HepG2 (cell line): ENCODE data around the gene SLAMF9. TPM values are rescaled to one million over a fixed set of nuclear protein-coding genes. Genes with fewer than 3 reads are reported as not detected.

ENCODE experiments used
- ARID4A ChIP-seq: sonication (generic); formaldehyde crosslinking; IDR thresholded peaks from 2 replicates; pipeline ENCODE4 v1.5.0; 2020; ENCODE audit warnings: mild to moderate bottlenecking, missing genetic modification reagents, borderline replicate concordance
- CHD4 ChIP-seq: fragments of 200-600 bp; sonication (generic); IDR thresholded peaks from 2 replicates; pipeline ENCODE4 v1.7.0; 2017; ENCODE audit warnings: mild to moderate bottlenecking, low read length, borderline replicate concordance
- ELF1 ChIP-seq: sonication (generic); formaldehyde crosslinking; IDR thresholded peaks from 2 replicates; pipeline ENCODE4 v1.4.0; 2020; ENCODE audit warnings: missing genetic modification reagents
- FOXK1 ChIP-seq: sonication (generic); formaldehyde crosslinking; IDR thresholded peaks from 2 replicates; pipeline ENCODE4 v1.4.0; 2020; ENCODE audit warnings: low read depth, missing genetic modification reagents, borderline replicate concordance
- HNRNPL ChIP-seq: fragments of 200-400 bp; formaldehyde crosslinking; IDR thresholded peaks from 2 replicates; pipeline ENCODE4 v1.6.1; 2017; ENCODE audit warnings: mild to moderate bottlenecking, low read depth, low read length
- JUND ChIP-seq: sonication (generic); formaldehyde crosslinking; IDR thresholded peaks from 2 replicates; pipeline ENCODE4 v1.8.0; 2022; ENCODE audit warnings: mild to moderate bottlenecking, missing genetic modification reagents
- PREB ChIP-seq: sonication (generic); formaldehyde crosslinking; IDR thresholded peaks from 2 replicates; pipeline ENCODE4 v1.4.0; 2020; ENCODE audit warnings: missing genetic modification reagents
- SIN3B ChIP-seq: fragments of 150-350 bp; IDR thresholded peaks from 2 replicates; pipeline ENCODE4 v1.6.1; 2014; ENCODE audit warnings: low read length
- ZBTB20 ChIP-seq: sonication (generic); formaldehyde crosslinking; IDR thresholded peaks from 2 replicates; pipeline ENCODE4 v1.8.1; 2023; ENCODE audit warnings: missing genetic modification reagents, low read depth, mild to moderate bottlenecking, borderline replicate concordance
- ZFP36 ChIP-seq: fragments of 150-350 bp; IDR thresholded peaks from 2 replicates; pipeline ENCODE4 v1.6.1; 2018; ENCODE audit warnings: borderline replicate concordance, low read length, low read depth; ENCODE audit not compliant: partially characterized antibody
- ZFX ChIP-seq: sonication (generic); formaldehyde crosslinking; IDR thresholded peaks from 2 replicates; pipeline ENCODE4 v1.4.0; 2020; ENCODE audit warnings: mild to moderate bottlenecking, low read depth, missing genetic modification reagents, moderate library complexity
- ZMYM2 ChIP-seq: sonication (generic); formaldehyde crosslinking; IDR thresholded peaks from 2 replicates; pipeline ENCODE4 v1.8.0; 2022; ENCODE audit warnings: mild to moderate bottlenecking, missing genetic modification reagents
- ZNF317 ChIP-seq: sonication (generic); formaldehyde crosslinking; IDR thresholded peaks from 2 replicates; pipeline ENCODE4 v1.5.0; 2020; ENCODE audit warnings: mild to moderate bottlenecking, missing genetic modification reagents
- ZNF382 ChIP-seq: sonication (generic); formaldehyde crosslinking; IDR thresholded peaks from 2 replicates; pipeline ENCODE4 v1.5.0; 2020; ENCODE audit warnings: missing genetic modification reagents, mild to moderate bottlenecking, borderline replicate concordance
- ZNF431 ChIP-seq: sonication (generic); formaldehyde crosslinking; IDR thresholded peaks from 2 replicates; pipeline ENCODE4 v1.9.0; 2022; ENCODE audit warnings: missing genetic modification reagents, low read depth, mild to moderate bottlenecking, borderline replicate concordance
- ZNF672 ChIP-seq: sonication (generic); formaldehyde crosslinking; IDR thresholded peaks from 2 replicates; pipeline ENCODE4 v1.8.1; 2022; ENCODE audit warnings: missing genetic modification reagents
- ZNF839 ChIP-seq: sonication (generic); formaldehyde crosslinking; IDR thresholded peaks from 2 replicates; pipeline ENCODE4 v1.4.0; 2020; ENCODE audit warnings: missing genetic modification reagents, mild to moderate bottlenecking, borderline replicate concordance
- polyA plus RNA-seq, 8 experiments: library from polyadenylated mRNA; depleted of rRNA in 3 of 8; stranded (reverse) in 7 of 8; unstranded in 1 of 8; fragments of >200 nt; fragmentation: Illumina TruSeq in 4 of 8; extraction: Trizol in 4 of 8; gene quantifications; 2 replicates each; pipeline versions ENCODE4 v1.2.1 to v1.2.3, GENCODE V29; 2011 to 2016; ENCODE audit warnings: low read depth in 4 of 8, missing spikeins in 1 of 8, mixed read lengths in 1 of 8; ENCODE audit not compliant: insufficient read depth in 1 of 8
- total RNA-seq, 5 experiments: library from RNA; depleted of rRNA; stranded (reverse); fragments of >200 nt; fragmentation: Illumina TruSeq; extraction: Trizol; gene quantifications; 2 replicates each; pipeline ENCODE4 v1.2.3, GENCODE V29; 2016; ENCODE audit warnings: low read depth in 1 of 5
- TF ChIP-seq, protein P1 (sequence below): sonication (generic); formaldehyde crosslinking; IDR thresholded peaks from 2 replicates; pipeline ENCODE4 v1.4.0; 2020; ENCODE audit warnings: missing genetic modification reagents, mild to moderate bottlenecking, borderline replicate concordance
- TF ChIP-seq, protein P2 (sequence below): sonication (generic); formaldehyde crosslinking; IDR thresholded peaks from 2 replicates; pipeline ENCODE4 v1.5.0; 2020; ENCODE audit warnings: mild to moderate bottlenecking, missing genetic modification reagents

The SLAMF9 gene
- total and polyA plus RNA-seq, 2 of the 13 experiments (the other 11 are each of a cell fraction or from before 2014, with no cell fraction given): 0.82 TPM; not detected in 1

- no peak for TF ChIP-seq ZNF431 (CRISPR knock-in tag)
- TF ChIP-seq ZNF672 (CRISPR knock-in tag): no peak
- no peak for TF ChIP-seq PREB (CRISPR knock-in tag)
- peak; percentile 39; the same call in 1 of the 2 replicates for TF ChIP-seq ARID4A
- no peak for TF ChIP-seq ZMYM2
- no peak for TF ChIP-seq HNRNPL
- peak; percentile 45; the same call in 1 of the 2 replicates for TF ChIP-seq ELF1 (CRISPR knock-in tag)
- 0 out of 2 replicates have a peak, but pooled peaks have one; percentile 53 for TF ChIP-seq JUND (CRISPR knock-in tag)
- TF ChIP-seq, protein P1, sequence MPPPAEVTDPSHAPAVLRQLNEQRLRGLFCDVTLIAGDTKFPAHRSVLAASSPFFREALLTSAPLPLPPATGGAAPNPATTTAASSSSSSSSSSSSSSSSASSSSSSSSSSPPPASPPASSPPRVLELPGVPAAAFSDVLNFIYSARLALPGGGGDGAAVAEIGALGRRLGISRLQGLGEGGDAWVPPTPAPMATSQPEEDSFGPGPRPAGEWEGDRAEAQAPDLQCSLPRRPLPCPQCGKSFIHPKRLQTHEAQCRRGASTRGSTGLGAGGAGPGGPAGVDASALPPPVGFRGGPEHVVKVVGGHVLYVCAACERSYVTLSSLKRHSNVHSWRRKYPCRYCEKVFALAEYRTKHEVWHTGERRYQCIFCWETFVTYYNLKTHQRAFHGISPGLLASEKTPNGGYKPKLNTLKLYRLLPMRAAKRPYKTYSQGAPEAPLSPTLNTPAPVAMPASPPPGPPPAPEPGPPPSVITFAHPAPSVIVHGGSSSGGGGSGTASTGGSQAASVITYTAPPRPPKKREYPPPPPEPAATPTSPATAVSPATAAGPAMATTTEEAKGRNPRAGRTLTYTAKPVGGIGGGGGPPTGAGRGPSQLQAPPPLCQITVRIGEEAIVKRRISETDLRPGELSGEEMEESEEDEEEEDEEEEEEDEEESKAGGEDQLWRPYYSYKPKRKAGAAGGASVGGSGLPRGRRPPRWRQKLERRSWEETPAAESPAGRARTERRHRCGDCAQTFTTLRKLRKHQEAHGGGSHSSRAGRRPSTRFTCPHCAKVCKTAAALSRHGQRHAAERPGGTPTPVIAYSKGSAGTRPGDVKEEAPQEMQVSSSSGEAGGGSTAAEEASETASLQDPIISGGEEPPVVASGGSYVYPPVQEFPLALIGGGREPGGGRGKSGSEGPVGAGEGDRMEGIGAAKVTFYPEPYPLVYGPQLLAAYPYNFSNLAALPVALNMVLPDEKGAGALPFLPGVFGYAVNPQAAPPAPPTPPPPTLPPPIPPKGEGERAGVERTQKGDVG (CRISPR knock-in tag): no peak
- no peak for TF ChIP-seq CHD4
- TF ChIP-seq, protein P2, sequence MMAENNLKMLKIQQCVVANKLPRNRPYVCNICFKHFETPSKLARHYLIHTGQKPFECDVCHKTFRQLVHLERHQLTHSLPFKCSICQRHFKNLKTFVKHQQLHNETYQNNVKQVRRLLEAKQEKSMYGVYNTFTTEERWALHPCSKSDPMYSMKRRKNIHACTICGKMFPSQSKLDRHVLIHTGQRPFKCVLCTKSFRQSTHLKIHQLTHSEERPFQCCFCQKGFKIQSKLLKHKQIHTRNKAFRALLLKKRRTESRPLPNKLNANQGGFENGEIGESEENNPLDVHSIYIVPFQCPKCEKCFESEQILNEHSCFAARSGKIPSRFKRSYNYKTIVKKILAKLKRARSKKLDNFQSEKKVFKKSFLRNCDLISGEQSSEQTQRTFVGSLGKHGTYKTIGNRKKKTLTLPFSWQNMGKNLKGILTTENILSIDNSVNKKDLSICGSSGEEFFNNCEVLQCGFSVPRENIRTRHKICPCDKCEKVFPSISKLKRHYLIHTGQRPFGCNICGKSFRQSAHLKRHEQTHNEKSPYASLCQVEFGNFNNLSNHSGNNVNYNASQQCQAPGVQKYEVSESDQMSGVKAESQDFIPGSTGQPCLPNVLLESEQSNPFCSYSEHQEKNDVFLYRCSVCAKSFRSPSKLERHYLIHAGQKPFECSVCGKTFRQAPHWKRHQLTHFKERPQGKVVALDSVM (CRISPR knock-in tag): no peak
- peak; percentile 35; the same call in 1 of the 2 replicates for TF ChIP-seq FOXK1 (CRISPR knock-in tag)
- no peak for TF ChIP-seq ZNF839 (CRISPR knock-in tag)
- no peak for TF ChIP-seq ZNF382 (CRISPR knock-in tag)
- TF ChIP-seq ZFP36: no peak
- TF ChIP-seq ZFX (CRISPR knock-in tag): peak; percentile 56; the same call in 1 of the 2 replicates
- no peak for TF ChIP-seq ZNF317 (CRISPR knock-in tag)
- peak; percentile 68; the same call in 1 of the 2 replicates for TF ChIP-seq ZBTB20
- TF ChIP-seq SIN3B: no peak
Observed at GRCh38 chr1:159970932-159971342, 16.9 kb upstream of the SLAMF9 start (continued).
